GM18498 (cell line): Measurements from ENCODE around the gene IFT88.

Experiments
- ATAC-seq: cut with Tn5 transposase; IDR thresholded peaks from one replicate; pipeline ENCODE4 v1.9.1; 2021; ENCODE audit warnings: mild to moderate bottlenecking, moderate library complexity; ENCODE audit not compliant: unreplicated experiment

Gene IFT88

GRCh38 chr13:20711301-20712044 lies 144.5 kb downstream of the IFT88 start:
- no peak for ATAC-seq

DNA sequence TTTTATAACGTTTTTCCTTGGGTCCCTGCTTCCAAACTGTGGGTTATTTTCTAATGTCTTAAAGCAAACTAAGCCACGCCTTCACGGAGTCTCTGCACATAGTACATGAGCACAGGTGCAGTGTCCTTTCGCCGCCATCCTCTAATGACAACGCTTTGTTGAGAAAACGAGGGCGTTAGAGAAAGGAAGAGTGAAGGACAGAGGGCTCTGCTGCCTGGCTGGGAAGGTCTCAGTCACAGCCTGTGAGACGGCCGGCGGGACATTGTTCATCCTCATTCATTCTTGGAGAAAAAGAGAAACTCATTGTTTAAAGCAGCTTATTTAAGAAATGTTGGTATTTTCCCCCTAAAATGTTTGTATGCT lies 146.0 kb downstream of the IFT88 start:
- no peak for ATAC-seq

- ATAC-seq = no peak
Observed at GRCh38 chr13:20713751-20714150, 146.8 kb downstream of the IFT88 start.

DNA sequence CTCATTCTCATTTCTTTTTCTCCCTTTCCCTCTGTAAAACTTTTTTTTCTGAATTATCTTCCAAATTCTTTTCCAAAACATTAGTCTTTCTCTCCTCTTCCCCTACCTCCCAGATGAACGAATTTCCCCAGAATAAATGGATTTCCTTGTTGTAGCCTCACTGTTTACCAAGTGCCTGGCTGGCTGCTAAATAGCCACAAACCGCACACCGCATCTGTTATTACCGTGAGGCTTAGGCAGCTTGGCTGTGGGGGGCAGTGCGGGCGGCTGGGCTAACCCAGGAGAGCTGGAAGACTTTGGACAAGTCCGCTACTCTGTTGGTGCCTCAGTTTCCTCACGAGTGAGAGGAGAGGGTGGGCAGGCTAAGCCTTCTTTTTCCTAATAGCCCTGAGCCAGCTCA lies 147.2 kb downstream of the IFT88 start:
- no peak for ATAC-seq

DNA sequence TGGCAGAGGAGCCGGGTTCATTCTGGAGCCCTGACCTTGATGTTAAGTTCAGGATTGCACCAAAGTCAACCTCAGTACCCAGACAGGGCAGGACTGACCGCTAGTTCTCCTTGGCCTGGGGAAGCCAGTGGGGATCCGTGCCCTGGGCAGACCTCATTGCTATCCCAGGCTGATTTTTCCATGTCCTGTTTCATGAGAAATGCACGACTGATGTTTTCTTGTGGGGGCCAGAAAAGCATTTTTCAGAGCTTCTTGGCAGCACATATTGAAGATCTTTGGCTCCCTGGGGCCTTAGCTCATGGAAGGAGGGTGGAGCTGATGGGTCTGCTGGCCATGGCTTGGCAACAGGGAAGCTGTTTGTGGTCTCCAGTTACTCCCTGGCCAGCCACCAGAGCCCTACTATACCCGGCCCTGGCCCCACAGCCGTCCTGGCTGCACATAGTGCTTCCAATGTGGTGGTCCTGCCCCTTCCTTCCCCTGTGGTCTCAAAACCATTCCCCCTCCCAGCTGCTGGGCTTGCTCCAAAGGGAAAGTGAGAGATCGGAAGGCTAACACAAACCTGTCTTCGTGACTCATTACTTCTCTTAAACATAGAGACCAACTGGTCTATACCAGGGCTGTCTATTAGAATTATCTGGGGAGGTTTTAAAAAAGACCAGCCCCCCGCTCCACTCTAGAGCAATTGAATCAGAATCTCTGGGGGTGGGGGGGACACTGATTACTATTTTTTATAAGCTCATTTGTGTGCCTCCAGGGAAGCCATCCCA lies 147.8 kb downstream of the IFT88 start:
- ATAC-seq = no peak

GRCh38 chr13:20715330-20715712 lies 148.4 kb downstream of the IFT88 start:
- no peak for ATAC-seq

GRCh38 chr13:20716951-20717350 lies 150.0 kb downstream of the IFT88 start:
- no peak for ATAC-seq

DNA sequence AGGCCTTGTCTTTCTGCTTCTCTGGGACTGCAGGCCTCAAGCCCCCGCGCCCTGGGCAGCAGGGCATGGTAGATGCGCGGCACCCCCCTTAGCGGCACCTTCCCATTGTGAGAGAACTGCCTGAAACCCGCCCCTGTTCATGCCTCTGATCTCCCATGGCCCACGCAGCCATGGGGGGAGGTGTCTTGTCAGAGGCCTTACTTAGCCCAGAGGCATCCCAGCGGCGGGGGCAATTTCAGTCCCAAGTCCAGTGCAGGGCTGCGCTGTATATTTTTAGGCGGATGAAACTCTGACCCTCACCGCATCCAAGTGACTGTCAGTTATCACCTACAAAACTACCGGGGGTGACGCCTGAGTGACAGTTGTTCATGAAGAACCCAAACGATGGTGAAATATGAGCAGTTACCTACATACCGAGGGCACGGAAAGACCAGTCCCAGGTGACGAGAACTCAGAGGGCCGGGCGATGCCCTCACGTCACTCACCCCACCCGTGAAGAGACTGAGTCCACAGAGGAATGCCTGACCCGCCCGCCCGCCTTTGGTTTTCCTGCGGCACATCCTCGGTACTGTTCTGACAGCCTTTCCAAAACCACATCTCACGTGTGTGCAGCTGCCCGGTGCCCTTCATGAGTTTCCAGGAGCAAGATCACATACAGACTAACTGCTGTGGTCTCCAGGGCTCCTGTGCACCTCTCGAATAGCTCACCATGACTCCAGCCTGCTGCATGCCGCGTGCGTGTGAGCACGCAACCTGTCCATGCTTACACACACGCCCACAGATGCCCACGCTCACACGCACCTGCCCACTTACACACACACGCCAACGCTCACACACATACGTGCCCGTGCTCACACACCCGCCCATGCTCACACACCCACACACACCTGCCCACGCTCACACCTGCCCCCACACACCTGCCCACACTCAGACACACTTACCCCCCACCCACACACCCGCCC lies 150.9 kb downstream of the IFT88 start:
- ATAC-seq = no peak

GRCh38 chr13:20718958-20719566 lies 152.1 kb downstream of the IFT88 start:
- no peak for ATAC-seq

GRCh38 chr13:20719783-20720182 lies 152.8 kb downstream of the IFT88 start:
- no peak for ATAC-seq

DNA sequence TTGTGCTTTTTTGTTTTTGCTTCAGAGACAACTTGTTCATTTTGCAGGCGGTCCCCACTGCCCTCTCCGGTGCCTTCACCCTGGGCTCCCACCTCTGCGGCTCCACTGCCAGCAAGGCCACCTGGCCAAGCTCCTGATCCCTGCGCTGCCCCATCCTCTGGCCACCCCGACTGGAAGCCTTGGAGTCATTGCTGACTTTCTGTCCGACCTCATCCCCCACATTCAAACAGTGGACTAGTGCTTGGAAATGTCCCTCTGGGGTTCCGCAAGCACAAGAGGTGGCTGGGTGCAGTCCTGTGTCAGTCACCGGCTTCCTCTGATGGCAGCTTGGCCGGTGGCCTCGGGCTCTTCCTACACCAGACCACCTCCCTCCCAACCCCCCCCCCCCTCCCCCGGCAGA lies 153.5 kb downstream of the IFT88 start:
- ATAC-seq = no peak

DNA sequence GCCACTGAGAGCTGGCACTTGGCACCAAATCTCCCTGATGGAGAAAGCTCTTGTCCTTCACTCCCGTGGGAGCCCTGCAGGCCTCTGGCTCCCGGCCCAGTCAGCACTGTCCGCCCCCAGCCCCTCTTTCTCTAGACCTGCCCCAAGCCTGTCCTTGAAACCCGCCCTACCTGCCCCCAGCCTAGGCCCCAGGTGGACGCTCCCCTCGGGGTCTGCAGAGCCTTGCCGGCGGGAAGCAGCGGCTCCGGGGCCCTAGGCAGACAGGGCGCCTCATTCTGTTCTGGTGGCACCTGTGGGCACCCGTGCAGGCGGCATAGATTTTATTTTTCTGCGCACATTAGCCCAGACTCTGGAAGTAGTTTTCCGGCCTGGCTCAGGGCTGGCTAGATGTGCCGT lies 154.1 kb downstream of the IFT88 start:
- ATAC-seq = no peak

- ATAC-seq = no peak
Observed at GRCh38 chr13:20721454-20722357, 154.7 kb downstream of the IFT88 start.

DNA sequence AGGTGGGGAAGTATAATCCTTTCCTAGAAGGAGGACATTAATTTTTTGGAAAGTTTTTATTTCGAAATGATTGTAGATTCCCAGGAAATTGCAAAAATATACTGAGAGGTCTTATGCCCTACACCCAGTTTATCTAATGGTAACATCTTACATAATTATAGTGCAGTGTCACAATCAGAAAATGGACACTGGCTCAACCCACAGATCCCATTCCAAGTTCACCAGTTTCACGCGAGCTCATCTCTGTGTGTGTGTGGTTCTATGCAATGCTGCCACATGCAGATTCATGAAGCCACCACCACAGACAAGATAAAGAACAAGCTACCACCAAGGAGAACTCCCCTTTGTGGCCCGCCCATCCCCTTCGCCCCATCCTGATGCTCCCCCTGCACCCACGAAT lies 160.9 kb downstream of the IFT88 start:
- ATAC-seq = no peak

DNA sequence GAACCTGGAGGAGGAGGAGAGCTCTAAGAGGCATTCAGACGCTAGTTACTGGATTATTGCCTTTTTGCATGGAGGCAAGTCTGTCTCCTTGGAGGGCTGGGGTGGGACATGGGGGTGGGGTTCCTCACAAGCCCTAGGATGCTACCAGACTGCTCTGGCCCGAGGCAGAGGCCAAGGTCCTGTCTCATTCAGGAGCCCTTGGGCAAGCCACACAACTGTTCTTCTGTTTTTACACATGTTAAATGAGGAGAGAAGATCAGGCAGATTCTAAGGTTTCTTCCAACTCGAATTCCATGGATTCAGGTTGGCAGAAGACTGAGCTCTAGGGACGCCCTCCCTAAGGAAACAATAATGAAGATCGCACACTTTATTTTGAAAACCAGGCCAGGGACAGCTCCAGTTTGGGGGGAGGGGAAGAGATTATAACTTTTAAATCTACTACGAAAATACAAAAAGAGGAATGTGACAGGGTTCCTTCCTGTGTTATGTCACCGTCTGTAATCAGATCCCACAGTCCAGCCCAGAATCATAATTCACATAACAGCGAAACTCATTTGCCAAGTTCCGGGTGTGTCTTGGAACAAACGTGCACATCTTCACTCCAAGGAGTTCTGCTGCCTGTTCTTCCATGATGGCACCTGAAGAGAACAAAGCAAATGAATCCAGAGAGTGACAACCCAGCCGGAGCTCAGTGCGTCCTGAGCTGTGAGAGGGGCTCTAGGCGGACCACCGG lies 161.8 kb downstream of the IFT88 start:
- ATAC-seq = no peak

- ATAC-seq = no peak
Observed at GRCh38 chr13:20729633-20730585, 163.0 kb downstream of the IFT88 start.

- ATAC-seq = no peak
Observed at GRCh38 chr13:20738616-20739015, 171.7 kb downstream of the IFT88 start.

DNA sequence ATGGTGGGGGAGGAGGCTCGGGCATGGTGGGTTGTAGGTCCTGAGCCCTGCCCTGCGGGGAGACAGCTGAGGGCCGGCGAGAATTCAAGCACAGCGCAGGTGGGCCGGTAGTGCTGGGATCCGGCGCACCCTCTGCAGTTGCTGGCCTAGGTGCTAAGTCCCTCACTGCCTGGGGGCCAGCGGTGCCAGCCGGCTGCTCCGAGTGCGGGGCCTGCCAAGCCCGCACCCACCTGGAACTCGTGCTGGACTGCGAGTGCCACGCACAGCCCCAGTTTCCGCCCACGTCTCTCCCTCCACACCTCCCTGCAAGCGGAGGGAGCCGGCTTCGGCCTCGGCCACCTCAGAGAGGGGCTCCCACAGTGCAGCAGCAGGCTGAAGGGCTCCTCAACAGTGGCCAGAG lies 173.1 kb downstream of the IFT88 start:
- ATAC-seq = no peak
